DOHH2 (cell line): ENCODE data around the gene VPS41.

Experiments used
- H3F3A ChIP-seq: fragments of 200-600 bp; sonication (generic), shearing (Covaris generic); 2 replicates; pipeline ENCODE4 v1.6.0; 2016; ENCODE audit warnings: antibody characterized with exemption, mild to moderate bottlenecking; ENCODE audit not compliant: control insufficient read depth, insufficient read depth
- H3K27ac ChIP-seq: fragments of 200-600 bp; sonication (generic); 2 replicates; pipeline ENCODE4 v1.5.1; 2014; ENCODE audit warnings: low read depth, mild to moderate bottlenecking, low read length, moderate library complexity
- H3K27me3 ChIP-seq: fragments of 200-600 bp; sonication (generic); 2 replicates; pipeline ENCODE4 v1.6.1; 2014; ENCODE audit warnings: mild to moderate bottlenecking, low read length, mixed read lengths; ENCODE audit not compliant: control insufficient read depth
- H3K36me3 ChIP-seq: fragments of 200-600 bp; sonication (generic); 2 replicates; pipeline ENCODE4 v1.6.1; 2014; ENCODE audit warnings: mild to moderate bottlenecking, low read length, moderate library complexity, mixed read lengths; ENCODE audit not compliant: control insufficient read depth
- H3K4me1 ChIP-seq: fragments of 200-600 bp; sonication (generic); 2 replicates; pipeline ENCODE4 v1.6.1; 2014; ENCODE audit warnings: mild to moderate bottlenecking, low read length, mixed read lengths; ENCODE audit not compliant: control insufficient read depth
- H3K4me2 ChIP-seq: fragments of 200-600 bp; sonication (generic); 2 replicates; pipeline ENCODE4 v1.6.0; 2014; ENCODE audit warnings: mild to moderate bottlenecking, low read length, moderate library complexity
- H3K4me3 ChIP-seq: fragments of 200-600 bp; sonication (generic); 2 replicates; pipeline ENCODE4 v1.5.1; 2014; ENCODE audit warnings: mild to moderate bottlenecking, low read length, mixed read lengths
- H3K79me2 ChIP-seq: fragments of 200-600 bp; sonication (generic); 2 replicates; pipeline ENCODE4 v1.6.1; 2014; ENCODE audit warnings: mild to moderate bottlenecking, low read length, mixed read lengths; ENCODE audit not compliant: control insufficient read depth
- H3K9me2 ChIP-seq: fragments of 200-600 bp; sonication (generic); replicated peaks from 2 replicates; pipeline ENCODE4 v1.6.1; 2014; ENCODE audit warnings: mild to moderate bottlenecking, low read length, mixed read lengths; ENCODE audit not compliant: control insufficient read depth
- H3K9me3 ChIP-seq: fragments of 200-600 bp; sonication (generic); 2 replicates; pipeline ENCODE4 v1.6.1; 2014; ENCODE audit warnings: antibody characterized with exemption, low read length, mixed read lengths; ENCODE audit not compliant: control insufficient read depth, insufficient read depth
- H4K20me1 ChIP-seq: fragments of 200-600 bp; sonication (generic); 2 replicates; pipeline ENCODE4 v1.6.0; 2014; ENCODE audit warnings: low read depth, mild to moderate bottlenecking, antibody characterized with exemption, low read length, moderate library complexity; ENCODE audit not compliant: control insufficient read depth, insufficient read depth
- CTCF ChIP-seq: fragments of 200-600 bp; sonication (generic); IDR thresholded peaks from one replicate; pipeline ENCODE4 v1.5.1; 2014; ENCODE audit warnings: antibody characterized with exemption, mild to moderate bottlenecking, low read depth, low read length; ENCODE audit not compliant: poor library complexity, severe bottlenecking
- EZH2phosphoT487 ChIP-seq: fragments of 200-600 bp; sonication (generic); IDR thresholded peaks from 2 replicates; pipeline ENCODE4 v1.6.1; 2017; ENCODE audit warnings: borderline replicate concordance, mild to moderate bottlenecking, antibody characterized with exemption, low read length, moderate library complexity, mixed read lengths

Gene VPS41

GRCh38 chr7:38938001-38938485, 29.1 kb upstream of the VPS41 start:
- no peaks in the 10 kb centered on the region for H3K9me3 ChIP-seq
- H3K27me3 ChIP-seq: peaks cover 30% of the 10 kb centered on the region
- H3K9me2 ChIP-seq: no peaks in the 10 kb centered on the region
- no peaks in the 10 kb centered on the region for H3F3A ChIP-seq
- H3K27ac ChIP-seq: no peak overlapping the region
- no peak overlapping the region for H3K4me2 ChIP-seq
- H3K79me2 ChIP-seq: no peaks in the 10 kb centered on the region
- no peaks in the 10 kb centered on the region for H3K4me1 ChIP-seq
- no peak for TF ChIP-seq CTCF
- TF ChIP-seq EZH2phosphoT487: no peak
- H4K20me1 ChIP-seq: no peaks in the 10 kb centered on the region
- no peak overlapping the region for H3K4me3 ChIP-seq
- no peaks in the 10 kb centered on the region for H3K36me3 ChIP-seq

- Histone ChIP-seq H3K9me3 (no peaks in the 10 kb centered on the region), H3K9me2 (no peaks in the 10 kb centered on the region), H3K4me3 (no peak overlapping the region), H3K27me3 (peaks cover 28% of the 10 kb centered on the region), H3F3A (no peaks in the 10 kb centered on the region), H4K20me1 (no peaks in the 10 kb centered on the region), H3K79me2 (no peaks in the 10 kb centered on the region), H3K27ac (no peak overlapping the region), H3K4me2 (no peak overlapping the region), H3K4me1 (no peaks in the 10 kb centered on the region), H3K36me3 (no peaks in the 10 kb centered on the region)
- TF ChIP-seq CTCF (no peak), EZH2phosphoT487 (no peak)
Measured at GRCh38 chr7:38936641-38937040, 27.6 kb upstream of the VPS41 start.

- TF ChIP-seq CTCF: no peak
- no peak for TF ChIP-seq EZH2phosphoT487
- Histone ChIP-seq H3K79me2 (no peaks in the 10 kb centered on the region), H3F3A (no peaks in the 10 kb centered on the region), H4K20me1 (no peaks in the 10 kb centered on the region), H3K27me3 (peaks cover 22% of the 10 kb centered on the region), H3K4me1 (no peaks in the 10 kb centered on the region), H3K9me3 (no peaks in the 10 kb centered on the region), H3K4me2 (no peak overlapping the region), H3K36me3 (no peaks in the 10 kb centered on the region), H3K4me3 (no peak overlapping the region), H3K27ac (no peak overlapping the region), H3K9me2 (no peaks in the 10 kb centered on the region)
Measured at GRCh38 chr7:38934536-38934935, 25.5 kb upstream of the VPS41 start.

GRCh38 chr7:38934051-38934450, 25.1 kb upstream of the VPS41 start:
- Histone ChIP-seq H3K9me2 (no peaks in the 10 kb centered on the region), H3K27ac (no peak overlapping the region), H3F3A (no peaks in the 10 kb centered on the region), H3K27me3 (peaks cover 17% of the 10 kb centered on the region; the same call in 1 of the 2 replicates), H3K79me2 (no peaks in the 10 kb centered on the region), H3K4me2 (no peak overlapping the region), H4K20me1 (no peaks in the 10 kb centered on the region), H3K36me3 (no peaks in the 10 kb centered on the region), H3K9me3 (no peaks in the 10 kb centered on the region), H3K4me1 (no peaks in the 10 kb centered on the region), H3K4me3 (no peak overlapping the region)
- TF ChIP-seq CTCF (no peak), EZH2phosphoT487 (no peak)
